HCT116 (cell line): ENCODE results near the gene GNLY. TPM values are rescaled to one million over a fixed set of nuclear protein-coding genes. Genes with fewer than 3 reads are reported as not detected.

Experiments
- ATAC-seq: fragments of 200-7000 bp; cut with Tn5 transposase; 2 replicates; pipeline ENCODE4 v1.9.1; 2020; ENCODE audit warnings: mild to moderate bottlenecking, moderate library complexity
- BruUV-seq: library from RNA; stranded (reverse); fragments of 400-500 nt; replicated peaks from 2 replicates; lab custom pipeline; 2021; lab: Mats Ljungman, UMichigan
- CTCF ChIA-PET: fragments of 300-600 bp; sonication (Branson Sonifier 250); formaldehyde crosslinking; loops from one replicate; lab custom pipeline; 2021; ENCODE audit warnings: antibody characterized with exemption; lab: Charles Lee
- POLR2A ChIA-PET: fragments of 300-600, 350-600 bp; sonication (Branson Sonifier 250); formaldehyde crosslinking; loops from one replicate; lab custom pipeline; 2021; ENCODE audit warnings: antibody characterized with exemption; lab: Charles Lee
- RAD21 ChIA-PET, 2 experiments: fragments of 300-600 bp; sonication (Branson Sonifier 250); formaldehyde crosslinking; loops; one replicate each; lab custom pipeline; 2023; ENCODE audit warnings: low total read pairs in 2 of 2; ENCODE audit not compliant: uncharacterized antibody in 2 of 2, unreplicated experiment in 2 of 2, low non-redundant PET in 1 of 2; lab: Charles Lee
- DNase-seq: peaks from one replicate; pipeline ENCODE4 v3.0.0-alpha.2; 2010; ENCODE audit warnings: low read depth, low spot score
- H2AFZ ChIP-seq: fragments of 200-600 bp; shearing (Covaris generic), sonication (generic); 2 replicates; pipeline ENCODE4 v1.6.1; 2017; ENCODE audit warnings: low read depth, mixed run types, mixed read lengths, antibody characterized with exemption, low read length; ENCODE audit not compliant: poor library complexity, severe bottlenecking
- H3K27ac ChIP-seq: 2 replicates; pipeline ENCODE4 v1.5.1; 2012; ENCODE audit warnings: low read depth, low read length
- H3K27me3 ChIP-seq: fragments of 200-600 bp; sonication (generic); 2 replicates; pipeline ENCODE4 v1.6.1; 2016; ENCODE audit warnings: mixed run types, low read length, mixed read lengths; ENCODE audit not compliant: insufficient read depth
- H3K36me3 ChIP-seq, 2 experiments: fragments of 200-500 bp in 1 of 2; fragments of 200-600 bp in 1 of 2; sonication (Bioruptor generic) in 1 of 2; sonication (generic) in 1 of 2; 2 replicates each; pipeline versions ENCODE4 v1.5.1 to v1.6.1; 2014 to 2016; ENCODE audit warnings: low read length in 2 of 2, inconsistent platforms in 1 of 2, mixed read lengths in 1 of 2, mixed run types in 1 of 2; ENCODE audit not compliant: insufficient read depth in 2 of 2, control insufficient read depth in 1 of 2
- H3K4me1 ChIP-seq, 2 experiments: fragments of 200-600 bp in 1 of 2; sonication (generic) in 1 of 2; 2 replicates each; pipeline versions ENCODE4 v1.5.1 to v1.6.1; 2012 to 2017; ENCODE audit warnings: low read length in 2 of 2, inconsistent platforms in 1 of 2, mild to moderate bottlenecking in 1 of 2, mixed read lengths in 1 of 2, mixed run types in 1 of 2, moderate library complexity in 1 of 2; ENCODE audit not compliant: insufficient read depth in 2 of 2, control insufficient read depth in 1 of 2
- H3K4me2 ChIP-seq: fragments of 200-600 bp; sonication (generic); 2 replicates; pipeline ENCODE4 v1.6.1; 2017; ENCODE audit warnings: mixed run types, low read length, mixed read lengths
- H3K4me3 ChIP-seq, 2 experiments: fragments of 200-600 bp in 1 of 2; sonication (generic) in 1 of 2; replicated peaks in 1 of 2; 2 replicates each; pipeline ENCODE4 v1.5.1; 2011 to 2016; ENCODE audit warnings: low read length in 2 of 2, control low read depth in 1 of 2, low read depth in 1 of 2, mild to moderate bottlenecking in 1 of 2, mixed read lengths in 1 of 2, mixed run types in 1 of 2
- H3K79me2 ChIP-seq: fragments of 200-600 bp; sonication (generic); 2 replicates; pipeline ENCODE4 v1.6.1; 2017; ENCODE audit warnings: mild to moderate bottlenecking, mixed run types, low read length, moderate library complexity, mixed read lengths; ENCODE audit not compliant: insufficient read depth
- H3K9ac ChIP-seq: fragments of 200-600 bp; sonication (generic); 2 replicates; pipeline ENCODE4 v1.6.1; 2016; ENCODE audit warnings: low read length, mixed read lengths
- H3K9me2 ChIP-seq: fragments of 200-600 bp; sonication (generic), shearing (Covaris generic); 2 replicates; pipeline ENCODE4 v1.6.1; 2017; ENCODE audit warnings: mixed run types, mild to moderate bottlenecking, moderate library complexity; ENCODE audit not compliant: insufficient read depth
- H3K9me3 ChIP-seq, 2 experiments: fragments of 200-500 bp in 1 of 2; fragments of 200-600 bp in 1 of 2; sonication (Bioruptor generic) in 1 of 2; sonication (generic) in 1 of 2; 2 replicates each; pipeline ENCODE4 v1.6.1; 2014 to 2017; ENCODE audit warnings: low read length in 2 of 2, mixed read lengths in 2 of 2, inconsistent platforms in 1 of 2, low read depth in 1 of 2, mild to moderate bottlenecking in 1 of 2, mixed run types in 1 of 2, moderate library complexity in 1 of 2; ENCODE audit not compliant: control insufficient read depth in 1 of 2, insufficient read depth in 1 of 2
- H4K20me1 ChIP-seq: fragments of 200-600 bp; sonication (generic), shearing (Covaris generic); 2 replicates; pipeline ENCODE4 v1.6.1; 2017; ENCODE audit warnings: mixed run types, mild to moderate bottlenecking, moderate library complexity; ENCODE audit not compliant: insufficient read depth
- CBX3 ChIP-seq: IDR thresholded peaks from 2 replicates; pipeline ENCODE4 v1.6.1; 2012; ENCODE audit warnings: low read depth
- EGR1 ChIP-seq: IDR thresholded peaks from 2 replicates; pipeline ENCODE4 v1.6.1; 2012; ENCODE audit warnings: low read depth
- ELF1 ChIP-seq: IDR thresholded peaks from 2 replicates; pipeline ENCODE4 v1.6.1; 2012; ENCODE audit warnings: low read depth, borderline replicate concordance
- FOSL1 ChIP-seq: IDR thresholded peaks from 2 replicates; pipeline ENCODE4 v1.6.1; 2012; ENCODE audit warnings: low read depth
- JUND ChIP-seq: IDR thresholded peaks from 2 replicates; pipeline ENCODE4 v1.6.1; 2012
- POLR2A ChIP-seq: IDR thresholded peaks from 2 replicates; pipeline ENCODE4 v1.7.0; 2011; ENCODE audit warnings: borderline replicate concordance; ENCODE audit not compliant: insufficient read depth, insufficient read length; ENCODE audit errors: extremely low read depth
- POLR2AphosphoS5 ChIP-seq: IDR thresholded peaks from 2 replicates; pipeline ENCODE4 v1.6.1; 2011; ENCODE audit warnings: mild to moderate bottlenecking, low read depth, low read length, moderate library complexity
- RAD21 ChIP-seq: IDR thresholded peaks from 2 replicates; pipeline ENCODE4 v1.6.1; 2012; ENCODE audit warnings: low read depth, mild to moderate bottlenecking
- SP1 ChIP-seq: IDR thresholded peaks from 2 replicates; pipeline ENCODE4 v1.6.1; 2012; ENCODE audit warnings: low read depth
- SRF ChIP-seq: IDR thresholded peaks from 2 replicates; pipeline ENCODE4 v1.6.1; 2012; ENCODE audit warnings: low read depth
- TCF7L2 ChIP-seq: IDR thresholded peaks from 2 replicates; pipeline ENCODE4 v1.7.0; 2011; ENCODE audit warnings: borderline replicate concordance, inconsistent platforms; ENCODE audit not compliant: insufficient read depth, insufficient read length; ENCODE audit errors: extremely low read depth
- ZFX ChIP-seq: fragments of 450-650 bp; IDR thresholded peaks from 2 replicates; pipeline ENCODE4 v1.6.1; 2017
- ZNF274 ChIP-seq: fragments of 200-500 bp; sonication (Bioruptor generic); IDR thresholded peaks from 2 replicates; pipeline ENCODE4 v1.6.1; 2014; ENCODE audit warnings: mild to moderate bottlenecking, low read depth, low read length, inconsistent platforms
- intact Hi-C: fragments of 100-400 bp; cut with micrococcal nuclease; formaldehyde crosslinking; loops from 2 replicates; pipeline ENCODE4 v1.10.0; 2022
- total RNA-seq: library from RNA; stranded (reverse); gene quantifications from one replicate; pipeline ENCODE4 v1.2.1, GENCODE V29; 2021; ENCODE audit not compliant: unreplicated experiment
- TF ChIP-seq, protein P1 (sequence below): IDR thresholded peaks from 2 replicates; pipeline ENCODE4 v1.6.1; 2012; ENCODE audit warnings: low read depth
- TF ChIP-seq, protein P2 (sequence below): IDR thresholded peaks from 2 replicates; pipeline ENCODE4 v1.6.1; 2011; ENCODE audit warnings: mild to moderate bottlenecking, low read length, moderate library complexity; ENCODE audit not compliant: insufficient replicate concordance; ENCODE audit errors: extremely low read depth
- TF ChIP-seq, protein P3 (sequence below): IDR thresholded peaks from 2 replicates; pipeline ENCODE4 v1.6.1; 2012

GNLY gene
- total RNA-seq, 1 experiment from 2014 or later = 0.74 TPM

DNA sequence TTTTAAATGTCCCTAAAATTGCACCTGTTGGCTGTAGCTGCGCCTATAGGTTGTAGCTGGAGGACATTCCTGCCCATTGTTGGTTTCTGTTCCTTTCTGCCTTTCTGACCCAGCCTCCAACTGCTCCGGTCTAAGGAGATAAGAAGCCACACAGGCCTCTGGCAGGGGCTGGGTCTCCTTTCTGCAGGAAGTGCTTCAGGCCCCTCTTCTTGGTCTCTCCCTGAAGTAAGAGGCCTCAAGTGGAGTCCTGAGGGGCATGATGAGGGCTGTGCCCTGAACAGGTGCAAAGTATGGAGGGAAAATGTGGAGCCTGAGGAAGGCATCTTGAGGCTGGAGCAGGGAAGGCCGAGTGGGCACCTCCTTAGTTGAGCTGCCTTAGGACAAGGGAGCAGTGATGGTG is 15.8 kb upstream of the GNLY start:
- intact Hi-C loops = loop anchor here (2.0 kb wide), 1 partner anchor 72 kb away; no protein-coding TSS in a partner anchor
- no peak for ATAC-seq
- Histone ChIP-seq H3K27me3 (no peaks in the 10 kb centered on the region), H3K9me3 (no peaks in the 10 kb centered on the region), H3K9me2 (no peaks in the 10 kb centered on the region)
- POLR2A ChIA-PET = no interaction called here
- TF ChIP-seq SP1 = no peak
- TF ChIP-seq POLR2AphosphoS5 = no peak
- no peak for TF ChIP-seq EGR1
- TF ChIP-seq, protein P1, sequence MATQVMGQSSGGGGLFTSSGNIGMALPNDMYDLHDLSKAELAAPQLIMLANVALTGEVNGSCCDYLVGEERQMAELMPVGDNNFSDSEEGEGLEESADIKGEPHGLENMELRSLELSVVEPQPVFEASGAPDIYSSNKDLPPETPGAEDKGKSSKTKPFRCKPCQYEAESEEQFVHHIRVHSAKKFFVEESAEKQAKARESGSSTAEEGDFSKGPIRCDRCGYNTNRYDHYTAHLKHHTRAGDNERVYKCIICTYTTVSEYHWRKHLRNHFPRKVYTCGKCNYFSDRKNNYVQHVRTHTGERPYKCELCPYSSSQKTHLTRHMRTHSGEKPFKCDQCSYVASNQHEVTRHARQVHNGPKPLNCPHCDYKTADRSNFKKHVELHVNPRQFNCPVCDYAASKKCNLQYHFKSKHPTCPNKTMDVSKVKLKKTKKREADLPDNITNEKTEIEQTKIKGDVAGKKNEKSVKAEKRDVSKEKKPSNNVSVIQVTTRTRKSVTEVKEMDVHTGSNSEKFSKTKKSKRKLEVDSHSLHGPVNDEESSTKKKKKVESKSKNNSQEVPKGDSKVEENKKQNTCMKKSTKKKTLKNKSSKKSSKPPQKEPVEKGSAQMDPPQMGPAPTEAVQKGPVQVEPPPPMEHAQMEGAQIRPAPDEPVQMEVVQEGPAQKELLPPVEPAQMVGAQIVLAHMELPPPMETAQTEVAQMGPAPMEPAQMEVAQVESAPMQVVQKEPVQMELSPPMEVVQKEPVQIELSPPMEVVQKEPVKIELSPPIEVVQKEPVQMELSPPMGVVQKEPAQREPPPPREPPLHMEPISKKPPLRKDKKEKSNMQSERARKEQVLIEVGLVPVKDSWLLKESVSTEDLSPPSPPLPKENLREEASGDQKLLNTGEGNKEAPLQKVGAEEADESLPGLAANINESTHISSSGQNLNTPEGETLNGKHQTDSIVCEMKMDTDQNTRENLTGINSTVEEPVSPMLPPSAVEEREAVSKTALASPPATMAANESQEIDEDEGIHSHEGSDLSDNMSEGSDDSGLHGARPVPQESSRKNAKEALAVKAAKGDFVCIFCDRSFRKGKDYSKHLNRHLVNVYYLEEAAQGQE = no peak
- no peak for TF ChIP-seq RAD21
- TF ChIP-seq POLR2A = no peak
- TF ChIP-seq, protein P2, sequence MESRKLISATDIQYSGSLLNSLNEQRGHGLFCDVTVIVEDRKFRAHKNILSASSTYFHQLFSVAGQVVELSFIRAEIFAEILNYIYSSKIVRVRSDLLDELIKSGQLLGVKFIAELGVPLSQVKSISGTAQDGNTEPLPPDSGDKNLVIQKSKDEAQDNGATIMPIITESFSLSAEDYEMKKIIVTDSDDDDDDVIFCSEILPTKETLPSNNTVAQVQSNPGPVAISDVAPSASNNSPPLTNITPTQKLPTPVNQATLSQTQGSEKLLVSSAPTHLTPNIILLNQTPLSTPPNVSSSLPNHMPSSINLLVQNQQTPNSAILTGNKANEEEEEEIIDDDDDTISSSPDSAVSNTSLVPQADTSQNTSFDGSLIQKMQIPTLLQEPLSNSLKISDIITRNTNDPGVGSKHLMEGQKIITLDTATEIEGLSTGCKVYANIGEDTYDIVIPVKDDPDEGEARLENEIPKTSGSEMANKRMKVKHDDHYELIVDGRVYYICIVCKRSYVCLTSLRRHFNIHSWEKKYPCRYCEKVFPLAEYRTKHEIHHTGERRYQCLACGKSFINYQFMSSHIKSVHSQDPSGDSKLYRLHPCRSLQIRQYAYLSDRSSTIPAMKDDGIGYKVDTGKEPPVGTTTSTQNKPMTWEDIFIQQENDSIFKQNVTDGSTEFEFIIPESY = no peak
- TF ChIP-seq, protein P3, sequence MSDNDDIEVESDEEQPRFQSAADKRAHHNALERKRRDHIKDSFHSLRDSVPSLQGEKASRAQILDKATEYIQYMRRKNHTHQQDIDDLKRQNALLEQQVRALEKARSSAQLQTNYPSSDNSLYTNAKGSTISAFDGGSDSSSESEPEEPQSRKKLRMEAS = no peak
- TF ChIP-seq CBX3 = no peak
- no peak for TF ChIP-seq ZFX
- no peak for TF ChIP-seq ZNF274
- no peak for TF ChIP-seq FOSL1
- no peak for TF ChIP-seq TCF7L2
- TF ChIP-seq JUND = no peak
- no peak for TF ChIP-seq ELF1
- no peak for TF ChIP-seq SRF
- TF ChIP-seq, all 23 proteins: peak for 0
- ChIA-PET CTCF (interaction anchor here (0.5 to 4.1 kb wide), 6 partner anchors 15 to 136 kb away, joined by 3 to 33 read pairs (median 3); no protein-coding TSS in a partner anchor), RAD21 (no interaction called here)
- Histone ChIP-seq H3K4me1 (peaks cover 13 to 31% of the 10 kb centered on the region in 2 experiments), H3K79me2 (no peaks in the 10 kb centered on the region), H3K36me3 (no peaks in the 10 kb centered on the region), H3K4me3 (no peak overlapping the region), H4K20me1 (no peaks in the 10 kb centered on the region), H2AFZ (no peak overlapping the region), H3K27ac (no peak overlapping the region), H3K4me2 (no peak overlapping the region), H3K9ac (no peak overlapping the region)
- DNase-seq = no peak
- no TSS peak for BruUV-seq
